Measurements from ENCODE around the gene RFNG.

DNA sequence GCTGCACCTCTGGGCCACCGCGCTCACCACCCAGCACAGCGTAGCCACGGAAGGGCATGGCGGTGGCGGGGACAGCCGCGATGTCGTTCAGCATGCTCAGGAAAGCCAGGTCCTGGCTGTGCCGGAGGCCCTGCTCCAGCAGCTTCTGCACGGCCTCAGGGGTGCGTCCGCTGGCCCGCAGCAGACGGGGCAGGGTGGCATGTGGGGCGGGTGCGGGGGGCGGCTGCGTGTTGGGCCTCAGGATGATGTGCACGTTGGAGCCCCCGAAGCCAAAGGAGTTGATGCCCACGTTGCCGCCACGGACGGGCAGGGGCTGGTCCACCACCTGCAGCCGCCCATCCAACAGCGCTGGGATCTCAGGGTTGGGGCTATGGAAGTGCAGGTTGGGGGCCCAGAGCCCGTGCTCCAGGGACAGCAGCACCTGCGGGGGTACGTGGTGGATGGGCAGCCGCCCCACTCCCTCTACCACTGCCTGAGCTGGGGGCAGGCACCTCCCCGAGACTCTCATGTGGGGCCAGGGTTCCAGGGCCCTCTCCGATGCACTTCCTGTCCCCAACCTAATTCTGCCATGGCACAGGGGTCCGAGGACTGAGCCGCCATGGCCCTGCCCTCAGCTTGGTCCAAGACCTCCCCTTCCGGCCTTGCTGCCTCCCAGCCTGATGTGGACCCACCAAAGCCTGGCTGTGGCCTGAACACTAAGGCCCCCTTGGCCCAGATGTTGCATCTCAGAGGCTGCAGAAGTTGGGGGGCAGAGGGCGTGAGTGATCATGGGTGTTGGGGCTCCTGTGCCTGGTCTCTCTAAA, 39.9 kb upstream of the RFNG start:
- no peak for TF ChIP-seq POLR2A (IDR thresholded peaks at IDR 0.05)
- TF ChIP-seq, protein P1, sequence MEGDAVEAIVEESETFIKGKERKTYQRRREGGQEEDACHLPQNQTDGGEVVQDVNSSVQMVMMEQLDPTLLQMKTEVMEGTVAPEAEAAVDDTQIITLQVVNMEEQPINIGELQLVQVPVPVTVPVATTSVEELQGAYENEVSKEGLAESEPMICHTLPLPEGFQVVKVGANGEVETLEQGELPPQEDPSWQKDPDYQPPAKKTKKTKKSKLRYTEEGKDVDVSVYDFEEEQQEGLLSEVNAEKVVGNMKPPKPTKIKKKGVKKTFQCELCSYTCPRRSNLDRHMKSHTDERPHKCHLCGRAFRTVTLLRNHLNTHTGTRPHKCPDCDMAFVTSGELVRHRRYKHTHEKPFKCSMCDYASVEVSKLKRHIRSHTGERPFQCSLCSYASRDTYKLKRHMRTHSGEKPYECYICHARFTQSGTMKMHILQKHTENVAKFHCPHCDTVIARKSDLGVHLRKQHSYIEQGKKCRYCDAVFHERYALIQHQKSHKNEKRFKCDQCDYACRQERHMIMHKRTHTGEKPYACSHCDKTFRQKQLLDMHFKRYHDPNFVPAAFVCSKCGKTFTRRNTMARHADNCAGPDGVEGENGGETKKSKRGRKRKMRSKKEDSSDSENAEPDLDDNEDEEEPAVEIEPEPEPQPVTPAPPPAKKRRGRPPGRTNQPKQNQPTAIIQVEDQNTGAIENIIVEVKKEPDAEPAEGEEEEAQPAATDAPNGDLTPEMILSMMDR (IDR thresholded peaks at IDR 0.05): no peak

Data from thyroid gland (tissue), 4 donors.